ENCODE data around the gene BAG1.

Gene BAG1

GRCh38 chr9:33220681-33221567 lies 43.6 kb downstream of the BAG1 start:
- ChIA-PET CTCF (no interaction called here), POLR2A (no interaction called here)
- no peak overlapping the region for H3K4me3 ChIP-seq (ENCODE audit: low read depth, low read length)
- DNase-seq (ENCODE audit: low read depth, low spot score) = no peak
- no peak for TF ChIP-seq CTCF (IDR thresholded peaks at IDR 0.05; ENCODE audit: insufficient read depth, low read length, missing control alignments)

- H3K4me3 ChIP-seq (ENCODE audit: low read depth, low read length) = no peak overlapping the region
- DNase-seq (ENCODE audit: low read depth, low spot score) = no peak
- CTCF ChIA-PET = interaction anchor here (1.0 to 3.8 kb wide), 4 partner anchors 9 to 132 kb away, joined by 3 to 14 read pairs (median 8); no protein-coding TSS in a partner anchor
- TF ChIP-seq CTCF (IDR thresholded peaks at IDR 0.05; ENCODE audit: insufficient read depth, low read length, missing control alignments) = no peak
- POLR2A ChIA-PET = no interaction called here
These were observed 52.7 kb downstream of the BAG1 start for GRCh38 chr9:33211695-33212393.

- H3K4me3 ChIP-seq (ENCODE audit: low read depth, low read length) = no peak overlapping the region
- ChIA-PET POLR2A (no interaction called here), CTCF (no interaction called here)
- no peak for TF ChIP-seq CTCF (IDR thresholded peaks at IDR 0.05; ENCODE audit: insufficient read depth, low read length, missing control alignments)
- DNase-seq (ENCODE audit: low read depth, low spot score) = no peak
These were observed 54.3 kb downstream of the BAG1 start for GRCh38 chr9:33210006-33210715.

- POLR2A ChIA-PET = no interaction called here
- CTCF ChIA-PET = no interaction called here
- no peak for TF ChIP-seq CTCF (IDR thresholded peaks at IDR 0.05; ENCODE audit: insufficient read depth, low read length, missing control alignments)
- DNase-seq (ENCODE audit: low read depth, low spot score) = no peak
- no peak overlapping the region for H3K4me3 ChIP-seq (ENCODE audit: low read depth, low read length)
These were observed 55.1 kb downstream of the BAG1 start for GRCh38 chr9:33209394-33209793.

- POLR2A ChIA-PET = interaction anchor here (0.6 to 0.7 kb wide), 2 partner anchors 14 to 85 kb away, joined by 3 read pairs; no protein-coding TSS in a partner anchor
- no peak for TF ChIP-seq CTCF (IDR thresholded peaks at IDR 0.05; ENCODE audit: insufficient read depth, low read length, missing control alignments)
- CTCF ChIA-PET = interaction anchor here (0.6 to 1.9 kb wide), 6 partner anchors 9 to 185 kb away, joined by 3 to 8 read pairs (median 4); no protein-coding TSS in a partner anchor
These were observed 61.8 kb downstream of the BAG1 start for GRCh38 chr9:33202552-33203201.

More at GRCh38 chr9:33202552-33203201, 61.8 kb downstream of the BAG1 start:
- no peak for DNase-seq (ENCODE audit: low read depth, low spot score)
- H3K4me3 ChIP-seq (ENCODE audit: low read depth, low read length) = no peak overlapping the region
